Activated naive CD4-positive, alpha-beta T cell treated with anti-CD3 and anti-CD28 coated beads, Interleukin-2, amount 50 U/mL, for 24 hours (primary cell): ENCODE measurements around the gene SV2C.

ENCODE experiments used
- H3K27ac Mint-ChIP-seq: one replicate; pipeline ENCODE4 v1.8.0; 2021; ENCODE audit warnings: mild to moderate bottlenecking, mixed read lengths
- H3K27me3 Mint-ChIP-seq: one replicate; pipeline ENCODE4 v1.8.0; 2021; ENCODE audit warnings: mixed read lengths
- H3K36me3 Mint-ChIP-seq: one replicate; pipeline ENCODE4 v1.8.0; 2021; ENCODE audit warnings: mixed read lengths
- H3K4me1 Mint-ChIP-seq: one replicate; pipeline ENCODE4 v1.8.0; 2021; ENCODE audit warnings: mixed read lengths
- H3K4me3 Mint-ChIP-seq: one replicate; pipeline ENCODE4 v1.8.0; 2021; ENCODE audit warnings: mild to moderate bottlenecking, mixed read lengths
- H3K9me3 Mint-ChIP-seq: one replicate; pipeline ENCODE4 v1.8.0; 2021; ENCODE audit warnings: mixed read lengths

The SV2C gene

DNA sequence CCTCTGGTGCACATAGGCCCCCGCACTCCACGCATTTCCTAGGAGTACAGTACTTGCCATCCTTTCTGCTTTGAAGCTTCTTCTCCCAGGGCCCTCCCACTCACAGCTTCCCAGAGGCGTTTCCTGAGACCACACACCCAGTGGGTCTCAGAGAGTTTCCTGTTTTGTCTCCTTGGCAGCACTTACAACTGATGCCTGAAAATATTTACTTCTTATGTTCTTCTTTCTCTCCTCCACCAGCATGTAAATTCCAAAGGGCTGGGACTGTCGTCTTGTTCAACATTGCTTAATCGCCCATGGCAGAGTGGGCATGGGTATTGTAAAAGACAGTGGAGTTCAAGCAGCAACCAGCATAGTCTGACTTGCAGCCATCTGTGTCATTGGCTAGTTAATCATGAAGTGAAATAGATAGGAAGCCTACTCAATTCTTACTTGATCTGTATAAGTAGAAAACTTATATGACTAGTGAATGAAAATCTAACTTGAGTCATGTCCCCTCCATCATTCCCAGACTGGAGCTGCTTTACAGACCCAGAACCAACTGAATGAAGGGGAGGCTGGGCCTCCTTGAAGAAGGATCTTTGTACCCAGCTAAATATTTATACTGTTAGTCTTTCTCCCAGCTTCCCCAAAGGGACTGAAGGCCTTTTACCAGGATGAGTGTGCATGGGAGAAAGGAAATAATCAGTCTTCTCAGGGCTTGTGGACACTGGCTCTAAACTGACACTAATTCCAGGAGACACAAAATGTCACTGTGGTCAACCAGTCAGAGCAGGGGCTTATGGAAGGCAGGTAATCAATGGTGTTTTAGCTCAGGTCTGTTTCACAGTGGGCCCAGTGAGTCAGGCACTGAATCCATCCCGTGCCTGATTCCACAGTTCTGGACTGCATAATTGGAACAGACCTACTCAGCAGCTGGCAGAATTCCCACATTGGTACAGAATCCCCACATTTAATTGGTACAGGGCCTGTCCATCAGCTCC, 116.4 kb downstream of the SV2C start:
- peaks cover 5% of the 10 kb centered on the region for H3K4me1 Mint-ChIP-seq
- H3K9me3 Mint-ChIP-seq = no peaks in the 10 kb centered on the region
- no peak overlapping the region for H3K27ac Mint-ChIP-seq
- H3K27me3 Mint-ChIP-seq = peaks cover 6% of the 10 kb centered on the region
- no peaks in the 10 kb centered on the region for H3K36me3 Mint-ChIP-seq
- no peak overlapping the region for H3K4me3 Mint-ChIP-seq

DNA sequence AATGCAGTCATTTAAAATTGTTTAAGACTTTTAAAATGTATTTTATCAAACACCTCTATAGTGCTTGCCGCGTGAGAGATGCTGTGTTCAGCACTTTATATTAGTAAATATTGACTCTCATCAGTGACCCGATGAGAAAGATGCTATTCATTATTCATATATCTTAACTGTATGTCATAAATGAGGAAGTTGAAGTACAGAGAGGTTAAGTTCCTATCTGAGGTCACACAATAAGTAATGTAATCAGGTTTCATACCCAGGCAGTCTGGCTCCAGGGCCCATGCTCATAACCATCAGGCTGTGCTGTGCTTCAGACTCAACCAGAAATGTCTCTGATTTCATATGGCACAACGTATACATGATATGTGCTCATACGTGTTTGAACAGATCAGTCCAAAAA, 119.0 kb downstream of the SV2C start:
- H3K4me3 Mint-ChIP-seq = no peak overlapping the region
- H3K4me1 Mint-ChIP-seq = peaks cover 5% of the 10 kb centered on the region
- H3K27ac Mint-ChIP-seq = no peak overlapping the region
- peaks cover 2% of the 10 kb centered on the region for H3K27me3 Mint-ChIP-seq
- no peaks in the 10 kb centered on the region for H3K9me3 Mint-ChIP-seq
- H3K36me3 Mint-ChIP-seq = no peaks in the 10 kb centered on the region

DNA sequence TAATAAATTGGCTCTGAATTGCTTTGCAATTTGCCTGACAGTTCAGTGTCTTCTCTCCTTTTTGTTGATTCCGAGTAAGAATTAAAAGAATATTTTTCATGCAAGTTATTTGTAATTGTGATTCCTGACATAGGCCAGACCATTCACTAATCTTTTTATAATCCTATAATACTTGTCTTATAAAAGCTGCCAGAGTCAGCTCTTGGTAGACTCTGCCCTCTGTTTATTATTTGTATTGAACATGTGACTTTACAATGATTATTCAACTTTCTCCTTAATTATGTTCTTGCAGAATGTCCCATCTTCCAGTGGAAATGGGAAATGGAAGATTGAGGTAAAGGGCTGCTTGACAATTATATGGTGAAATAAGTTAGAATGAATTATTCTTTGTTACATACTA, 121.0 kb downstream of the SV2C start:
- H3K4me3 Mint-ChIP-seq = no peak overlapping the region

DNA sequence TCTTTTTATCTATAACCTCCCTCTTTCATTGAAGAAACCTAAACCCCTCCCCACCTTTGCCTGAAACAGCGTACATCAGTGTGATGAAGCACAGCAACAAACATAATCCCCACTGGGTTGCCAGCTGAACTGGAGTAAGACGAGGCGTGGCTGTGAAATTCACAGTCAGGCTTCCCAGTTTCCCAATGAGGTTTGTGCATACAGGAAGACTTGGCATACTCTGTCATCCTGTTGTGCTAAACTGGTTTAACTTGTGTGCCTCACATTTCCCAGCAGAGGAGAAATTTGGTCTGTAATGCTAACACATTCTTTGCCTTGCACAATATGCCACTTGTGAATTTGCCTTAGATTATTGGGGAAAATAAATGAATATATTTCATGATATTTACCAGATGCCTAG, 121.5 kb downstream of the SV2C start:
- no peaks in the 10 kb centered on the region for H3K27me3 Mint-ChIP-seq
- H3K27ac Mint-ChIP-seq = no peak overlapping the region
- no peak overlapping the region for H3K4me3 Mint-ChIP-seq
- H3K36me3 Mint-ChIP-seq = no peaks in the 10 kb centered on the region
- H3K9me3 Mint-ChIP-seq = no peaks in the 10 kb centered on the region
- no peaks in the 10 kb centered on the region for H3K4me1 Mint-ChIP-seq

More for the DNA sequence above, 121.0 kb downstream of the SV2C start:
- Mint-ChIP-seq H3K27me3 (no peaks in the 10 kb centered on the region), H3K27ac (no peak overlapping the region), H3K9me3 (no peaks in the 10 kb centered on the region), H3K4me1 (peaks cover 4% of the 10 kb centered on the region), H3K36me3 (no peaks in the 10 kb centered on the region)

DNA sequence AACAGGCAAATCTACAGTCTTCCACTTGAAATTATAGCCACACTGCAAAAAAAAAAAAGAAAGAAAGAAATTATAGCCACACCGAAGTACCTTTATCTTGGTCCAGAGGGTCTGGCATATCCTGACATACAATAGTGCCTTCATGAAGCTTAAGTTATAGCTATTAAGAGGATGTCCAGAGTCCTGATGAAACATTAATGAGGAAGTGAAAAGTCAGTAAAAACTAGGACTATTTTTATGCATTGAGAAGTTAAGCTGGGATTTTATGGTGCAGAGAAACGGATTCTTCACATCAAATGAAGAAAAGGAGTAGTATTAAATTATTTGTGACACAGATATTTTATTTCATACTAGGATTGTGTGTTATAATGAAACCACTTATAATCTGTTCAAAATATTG, 123.9 kb downstream of the SV2C start:
- Mint-ChIP-seq H3K36me3 (peaks cover 1% of the 10 kb centered on the region), H3K9me3 (no peaks in the 10 kb centered on the region), H3K4me3 (no peak overlapping the region), H3K27ac (no peak overlapping the region), H3K4me1 (no peaks in the 10 kb centered on the region), H3K27me3 (peaks cover 1% of the 10 kb centered on the region)

DNA sequence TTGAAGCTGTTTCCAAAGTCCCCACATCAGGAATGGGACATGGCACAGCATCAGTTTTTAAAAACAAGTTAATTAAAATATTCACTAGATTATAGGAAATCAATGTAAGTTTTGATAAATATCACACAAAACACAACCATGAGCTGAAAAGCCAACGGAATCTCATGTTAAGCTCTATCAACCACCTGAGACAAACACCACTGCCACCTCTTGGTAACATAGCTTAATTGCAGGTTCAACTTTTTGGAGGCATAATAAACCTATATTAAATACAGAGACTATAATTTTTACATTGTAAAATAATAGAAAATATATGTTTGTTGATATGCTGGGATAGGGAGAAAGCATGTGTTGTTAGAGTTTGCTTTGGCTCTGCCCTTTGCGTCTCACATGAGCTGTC, 126.1 kb downstream of the SV2C start:
- Mint-ChIP-seq H3K36me3 (peaks cover 1% of the 10 kb centered on the region), H3K9me3 (no peaks in the 10 kb centered on the region), H3K4me3 (no peak overlapping the region), H3K4me1 (no peaks in the 10 kb centered on the region), H3K27me3 (peaks cover 3% of the 10 kb centered on the region), H3K27ac (no peak overlapping the region)

DNA sequence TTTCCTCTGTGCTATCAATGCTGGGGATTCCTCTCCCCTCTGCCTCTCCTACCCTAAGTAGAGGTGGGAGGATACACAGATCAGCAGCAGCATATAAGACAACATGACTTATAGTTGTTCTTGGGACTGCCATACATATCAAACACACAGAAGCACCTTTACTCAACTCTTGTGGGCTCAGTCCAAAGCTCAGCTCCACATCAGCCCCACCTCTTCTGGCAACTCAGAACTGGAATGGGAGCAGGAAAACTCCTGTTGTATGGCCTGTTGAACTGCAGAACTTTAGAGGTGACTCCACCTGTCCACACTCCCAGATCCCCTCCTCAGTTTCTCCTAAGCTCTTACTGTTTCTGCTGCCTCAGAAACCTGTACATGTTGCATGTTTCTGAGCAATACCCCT, 127.8 kb downstream of the SV2C start:
- H3K4me3 Mint-ChIP-seq = no peak overlapping the region
- H3K9me3 Mint-ChIP-seq = no peaks in the 10 kb centered on the region
- H3K4me1 Mint-ChIP-seq = no peaks in the 10 kb centered on the region

DNA sequence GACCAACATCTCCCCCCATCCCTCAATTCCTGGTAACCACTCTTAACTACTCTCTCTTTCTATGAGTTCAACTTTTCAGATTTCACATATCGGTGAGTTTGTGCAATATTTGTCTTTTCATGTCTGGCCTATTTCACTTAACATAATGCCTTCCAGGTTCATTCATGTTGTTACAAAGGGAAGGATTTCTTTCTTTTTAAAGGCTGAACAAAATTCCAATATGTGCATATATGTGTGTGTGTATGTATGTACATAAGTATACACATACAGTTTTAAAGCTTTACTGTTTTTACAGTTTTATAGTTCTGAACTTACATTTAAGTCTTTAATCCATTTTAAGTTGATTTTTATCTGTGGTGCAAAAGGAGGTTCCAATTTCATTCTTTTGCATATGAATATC, 130.7 kb downstream of the SV2C start:
- Mint-ChIP-seq H3K9me3 (peaks cover 4% of the 10 kb centered on the region), H3K36me3 (peaks cover 3% of the 10 kb centered on the region), H3K4me3 (no peak overlapping the region), H3K27ac (no peak overlapping the region), H3K27me3 (peaks cover 3% of the 10 kb centered on the region), H3K4me1 (no peaks in the 10 kb centered on the region)

More for the DNA sequence above, 127.8 kb downstream of the SV2C start:
- Mint-ChIP-seq H3K36me3 (peaks cover 1% of the 10 kb centered on the region), H3K27ac (no peak overlapping the region), H3K27me3 (peaks cover 3% of the 10 kb centered on the region)

DNA sequence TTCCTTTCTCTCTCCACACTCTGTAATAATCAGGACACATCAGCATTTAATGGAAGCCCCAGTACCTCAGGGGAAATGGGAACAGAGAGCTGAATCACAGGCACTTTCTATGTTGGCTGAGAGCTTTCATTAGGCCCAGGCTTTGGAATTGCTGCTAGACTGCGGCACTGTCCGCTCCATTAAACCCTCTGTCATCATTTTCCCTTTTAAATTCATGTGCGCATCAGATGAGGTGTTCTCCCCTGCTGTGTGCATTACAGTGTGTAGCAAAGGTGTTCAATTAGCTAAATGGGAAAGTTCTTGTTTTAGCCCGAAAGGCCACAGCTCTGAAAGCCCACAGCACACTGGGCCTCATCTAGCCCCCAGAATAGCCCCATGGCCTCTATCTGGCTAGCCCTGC, 133.6 kb downstream of the SV2C start:
- H3K27ac Mint-ChIP-seq = no peak overlapping the region
- H3K36me3 Mint-ChIP-seq = peaks cover 2% of the 10 kb centered on the region
- H3K27me3 Mint-ChIP-seq = peaks cover 2% of the 10 kb centered on the region
- H3K4me3 Mint-ChIP-seq = no peak overlapping the region
- no peaks in the 10 kb centered on the region for H3K4me1 Mint-ChIP-seq
- peaks cover 4% of the 10 kb centered on the region for H3K9me3 Mint-ChIP-seq

DNA sequence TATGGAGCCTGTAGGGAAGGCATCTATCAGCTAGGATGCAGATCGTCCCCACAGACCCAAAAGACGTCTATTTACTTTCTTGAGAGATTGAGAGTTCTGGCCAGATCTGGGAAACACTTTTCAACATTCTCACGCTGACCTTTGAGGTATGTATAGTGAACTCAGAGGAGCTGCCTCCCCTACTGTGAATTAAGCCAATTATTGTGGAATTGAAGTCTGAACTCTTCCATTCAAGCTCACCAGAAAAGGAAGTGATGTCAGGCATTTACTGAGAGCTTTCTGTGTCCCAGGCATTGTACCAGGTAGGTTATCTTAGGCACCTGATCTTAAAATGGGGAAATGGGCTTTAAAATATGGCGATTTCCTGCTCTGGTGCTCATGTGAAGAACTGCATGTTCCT, 136.5 kb downstream of the SV2C start:
- Mint-ChIP-seq H3K4me1 (no peaks in the 10 kb centered on the region), H3K9me3 (peaks cover 4% of the 10 kb centered on the region), H3K27me3 (peaks cover 2% of the 10 kb centered on the region), H3K4me3 (no peak overlapping the region), H3K36me3 (peaks cover 2% of the 10 kb centered on the region), H3K27ac (no peak overlapping the region)

DNA sequence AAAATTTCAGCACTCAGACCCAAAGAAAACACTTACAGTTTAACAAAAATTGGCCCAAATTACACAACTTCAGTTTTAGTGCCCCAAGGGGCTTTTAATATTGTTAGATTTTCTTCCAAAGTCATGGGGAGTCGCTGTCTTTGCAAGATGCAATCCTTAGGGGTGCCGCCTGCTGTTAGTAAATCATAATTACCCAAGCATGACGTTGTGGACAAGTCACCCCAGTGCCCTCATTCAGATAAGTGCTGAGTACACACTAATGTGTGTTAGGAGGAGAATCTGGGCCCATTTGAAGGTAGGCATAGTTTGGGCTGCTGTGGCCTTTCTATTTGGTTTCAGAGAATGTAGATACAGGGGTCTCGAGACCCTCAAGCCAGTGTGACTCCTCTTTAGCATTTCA, 138.1 kb downstream of the SV2C start:
- H3K27ac Mint-ChIP-seq = no peak overlapping the region
- H3K36me3 Mint-ChIP-seq = peaks cover 2% of the 10 kb centered on the region
- H3K4me3 Mint-ChIP-seq = no peak overlapping the region
- peaks cover 4% of the 10 kb centered on the region for H3K9me3 Mint-ChIP-seq
- H3K4me1 Mint-ChIP-seq = no peaks in the 10 kb centered on the region
- peaks cover 2% of the 10 kb centered on the region for H3K27me3 Mint-ChIP-seq

DNA sequence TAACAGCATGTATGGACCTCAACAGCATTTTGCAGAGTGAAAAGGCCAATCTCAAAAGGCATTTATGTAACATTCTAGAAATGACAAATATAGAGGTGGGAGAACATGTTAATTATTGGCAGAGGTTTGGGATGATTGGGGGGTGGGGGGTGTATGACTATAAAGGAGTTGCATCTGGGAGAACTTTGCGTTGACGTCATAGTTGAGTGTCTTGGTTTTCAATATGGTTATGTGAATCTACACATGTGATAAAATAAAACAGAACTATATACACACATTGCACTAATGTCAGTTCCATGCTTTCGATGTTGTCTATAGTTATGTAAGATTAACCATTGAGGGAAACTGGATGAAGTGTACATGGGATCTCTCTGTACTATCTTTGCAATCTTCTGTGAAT, 139.1 kb downstream of the SV2C start:
- Mint-ChIP-seq H3K4me1 (no peaks in the 10 kb centered on the region), H3K27ac (no peak overlapping the region), H3K27me3 (peaks cover 2% of the 10 kb centered on the region)

DNA sequence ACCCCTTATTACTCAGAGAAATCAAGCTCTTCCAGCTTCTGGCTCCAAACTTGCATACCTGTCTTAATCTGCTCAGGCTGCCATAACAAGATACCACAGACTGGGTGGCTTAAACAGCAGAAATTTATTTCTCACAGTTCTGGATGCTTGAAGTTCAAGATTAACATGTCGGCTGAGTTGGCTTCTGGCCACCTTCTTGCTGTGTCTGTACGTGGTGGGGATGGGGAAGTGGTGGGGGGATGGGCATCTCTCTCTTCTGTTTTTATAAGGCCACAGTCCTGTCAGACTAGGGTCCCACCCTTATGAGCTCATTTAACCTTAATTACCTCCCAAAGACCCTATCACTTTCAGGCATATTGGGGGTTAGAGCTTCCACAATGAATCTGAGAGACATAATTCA, 140.5 kb downstream of the SV2C start:
- Mint-ChIP-seq H3K27ac (no peak overlapping the region), H3K27me3 (peaks cover 2% of the 10 kb centered on the region), H3K9me3 (no peaks in the 10 kb centered on the region), H3K36me3 (no peaks in the 10 kb centered on the region), H3K4me3 (no peak overlapping the region), H3K4me1 (no peaks in the 10 kb centered on the region)

More for the DNA sequence above, 139.1 kb downstream of the SV2C start:
- Mint-ChIP-seq H3K36me3 (peaks cover 2% of the 10 kb centered on the region), H3K4me3 (no peak overlapping the region), H3K9me3 (peaks cover 3% of the 10 kb centered on the region)

DNA sequence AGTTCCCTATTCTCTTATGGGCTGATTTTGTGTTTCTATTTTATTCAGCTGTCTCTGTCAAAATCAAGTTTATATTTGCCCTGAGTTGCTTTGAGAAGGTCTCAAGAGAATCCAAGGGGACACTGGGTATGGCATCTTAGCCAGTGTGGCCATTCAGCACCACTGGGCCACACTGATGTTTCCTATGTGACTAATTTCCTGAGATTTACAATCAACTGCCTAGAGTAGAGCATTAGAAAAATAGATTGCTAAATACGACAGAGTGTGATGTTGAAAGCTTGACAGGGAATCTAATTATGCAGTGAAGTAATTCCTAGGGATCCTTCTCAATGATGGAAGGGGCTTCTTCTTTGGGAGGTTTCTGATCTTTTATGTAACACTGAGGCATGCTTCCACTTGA, 141.7 kb downstream of the SV2C start:
- H3K27me3 Mint-ChIP-seq = peaks cover 2% of the 10 kb centered on the region
- no peak overlapping the region for H3K27ac Mint-ChIP-seq
- H3K4me3 Mint-ChIP-seq = no peak overlapping the region

DNA sequence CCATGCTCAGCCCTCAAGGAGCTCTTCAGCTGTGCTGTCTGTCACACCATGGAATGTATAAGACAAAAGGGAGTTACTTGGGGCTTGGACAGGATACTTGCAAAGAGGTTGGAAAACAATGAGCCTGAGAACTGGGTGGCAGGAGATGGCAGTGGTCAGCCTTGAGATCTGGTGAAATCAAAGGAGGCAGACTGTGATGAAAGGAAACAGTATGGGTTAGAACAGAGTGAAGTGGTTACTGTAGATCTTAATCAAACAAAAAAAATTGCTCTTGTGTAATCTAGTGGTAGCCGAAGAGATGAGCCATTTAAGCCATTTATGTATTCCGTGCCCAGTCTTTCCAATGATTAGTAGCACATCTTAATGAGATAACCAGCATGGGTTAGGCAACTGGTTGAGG, 142.2 kb downstream of the SV2C start:
- H3K4me3 Mint-ChIP-seq = no peak overlapping the region
- no peak overlapping the region for H3K27ac Mint-ChIP-seq
- no peaks in the 10 kb centered on the region for H3K4me1 Mint-ChIP-seq
- H3K27me3 Mint-ChIP-seq = peaks cover 2% of the 10 kb centered on the region
- H3K36me3 Mint-ChIP-seq = no peaks in the 10 kb centered on the region
- no peaks in the 10 kb centered on the region for H3K9me3 Mint-ChIP-seq

More for the DNA sequence above, 141.7 kb downstream of the SV2C start:
- Mint-ChIP-seq H3K4me1 (no peaks in the 10 kb centered on the region), H3K36me3 (no peaks in the 10 kb centered on the region), H3K9me3 (no peaks in the 10 kb centered on the region)

DNA sequence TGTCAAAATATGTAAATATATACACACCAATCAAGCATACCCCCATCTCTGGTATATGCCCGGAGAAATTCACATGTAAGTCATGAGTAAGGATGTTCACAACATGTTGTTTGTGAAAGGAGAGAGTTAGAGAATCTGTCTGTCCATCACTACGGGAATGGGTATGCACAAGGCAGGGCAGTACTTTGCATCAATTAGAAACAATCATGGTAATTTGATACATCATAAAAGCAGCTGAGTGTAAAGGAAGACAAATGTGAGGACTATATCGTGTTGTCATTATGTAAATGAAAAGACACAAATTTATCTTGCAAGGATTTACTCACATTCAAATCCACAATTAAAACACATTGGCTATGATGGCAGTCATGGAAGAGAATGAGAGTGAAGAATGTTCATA, 146.7 kb downstream of the SV2C start:
- Mint-ChIP-seq H3K9me3 (no peaks in the 10 kb centered on the region), H3K27me3 (no peaks in the 10 kb centered on the region), H3K27ac (no peak overlapping the region), H3K4me1 (no peaks in the 10 kb centered on the region), H3K36me3 (no peaks in the 10 kb centered on the region), H3K4me3 (no peak overlapping the region)
